HG03439 (cell line): ENCODE measurements around the gene BARX1.
"Not testable (repeated sequence)": the region's sequence is repeated elsewhere in the genome, so short reads cannot be mapped to it uniquely, and the experiment has no call there.

Experiments
- ATAC-seq: cut with Tn5 transposase; IDR thresholded peaks from one replicate; pipeline ENCODE4 v1.9.1; 2021; ENCODE audit warnings: mild to moderate bottlenecking, moderate library complexity; ENCODE audit not compliant: unreplicated experiment

Gene BARX1

GRCh38 chr9:93952784-93953495 is 2.2 kb downstream of the BARX1 start:
- ATAC-seq = no peak

- ATAC-seq = no peak
These were observed 2.9 kb downstream of the BARX1 start for GRCh38 chr9:93952119-93952783.

GRCh38 chr9:93951655-93952118 is 3.5 kb downstream of the BARX1 start:
- no peak for ATAC-seq

- ATAC-seq = no peak
These were observed 4.2 kb downstream of the BARX1 start for GRCh38 chr9:93950619-93951601.

GRCh38 chr9:93949694-93950449 is 5.3 kb downstream of the BARX1 start:
- no peak for ATAC-seq

- no peak for ATAC-seq
These were observed 6.0 kb downstream of the BARX1 start for GRCh38 chr9:93949073-93949693.

- no peak for ATAC-seq
These were observed 6.6 kb downstream of the BARX1 start for GRCh38 chr9:93948441-93949072.

- no peak for ATAC-seq
These were observed 7.6 kb downstream of the BARX1 start for GRCh38 chr9:93947409-93948070.

- no peak for ATAC-seq
These were observed 8.8 kb downstream of the BARX1 start for GRCh38 chr9:93946338-93946712.

- no peak for ATAC-seq
These were observed 9.5 kb downstream of the BARX1 start for GRCh38 chr9:93945400-93946337.

GRCh38 chr9:93944011-93944410 is 11.1 kb downstream of the BARX1 start:
- ATAC-seq = no peak

- ATAC-seq = no peak
These were observed 13.0 kb downstream of the BARX1 start for GRCh38 chr9:93942161-93942560.

- no peak for ATAC-seq
These were observed 13.7 kb downstream of the BARX1 start for GRCh38 chr9:93941493-93941892.

- no peak for ATAC-seq
These were observed 14.2 kb downstream of the BARX1 start for GRCh38 chr9:93940951-93941350.

- not testable (repeated sequence) for ATAC-seq
These were observed 15.6 kb downstream of the BARX1 start for GRCh38 chr9:93939589-93939988.

GRCh38 chr9:93937193-93937592 is 18.0 kb downstream of the BARX1 start:
- ATAC-seq = no peak

GRCh38 chr9:93931905-93932304 is 23.2 kb downstream of the BARX1 start:
- ATAC-seq = no peak

- no peak for ATAC-seq
These were observed 25.1 kb downstream of the BARX1 start for GRCh38 chr9:93930070-93930469.
